SK-N-SH (cell line): ENCODE measurements around the gene DUSP9.

Experiments
- EZH2phosphoT487 ChIP-seq: fragments of 200-600 bp; sonication (generic); IDR thresholded peaks from 2 replicates; pipeline ENCODE4 v1.6.1; 2017; ENCODE audit warnings: low read depth, mixed run types, mild to moderate bottlenecking, antibody characterized with exemption, moderate library complexity, borderline replicate concordance
- NRF1 ChIP-seq: IDR thresholded peaks from 2 replicates; pipeline ENCODE4 v1.6.1; 2012; ENCODE audit warnings: low read depth, mild to moderate bottlenecking, low read length
- POLR2AphosphoS5 ChIP-seq: IDR thresholded peaks from 2 replicates; pipeline ENCODE4 v1.6.1; 2012; ENCODE audit warnings: low read depth, low read length

GRCh38 chrX:153651540-153652079 is 4.6 kb downstream of the DUSP9 start:
- TF ChIP-seq NRF1 (no peak), EZH2phosphoT487 (no peak), POLR2AphosphoS5 (no peak)
